DMS53 treated with DMSO at 0.1 percent for 48 hours (cell line): ENCODE data around the gene SOSTDC1.
A peak's percentile ranks its signal among the peaks of the same experiment; 100 is the strongest.
"Not testable (repeated sequence)": the region's sequence is repeated elsewhere in the genome, so short reads cannot be mapped to it uniquely, and the experiment has no call there.

Experiments used
- DNase-seq: peaks from one replicate; lab custom pipeline; 2025; ENCODE audit not compliant: unreplicated experiment; lab: John Stamatoyannopoulos, UW

The SOSTDC1 gene

DNA sequence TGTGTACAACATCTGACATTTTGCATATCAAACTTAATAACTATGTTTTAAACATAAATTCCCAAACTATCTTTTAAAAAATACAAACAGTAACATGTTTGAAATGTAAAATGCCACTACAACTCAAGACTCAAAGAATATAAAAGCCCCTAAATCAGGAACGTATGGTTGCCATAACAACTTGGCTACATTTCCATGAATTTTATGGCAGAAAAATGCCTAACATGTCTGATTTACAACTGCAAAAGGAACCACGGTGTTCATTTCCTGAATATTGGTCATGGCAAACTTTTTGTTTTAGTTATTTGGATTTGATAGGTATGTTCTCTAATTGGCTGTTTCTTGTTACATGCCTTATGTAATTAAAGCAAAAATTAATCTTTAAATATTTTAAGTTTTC, 2.0 kb downstream of the SOSTDC1 start:
- no peak for DNase-seq

DNA sequence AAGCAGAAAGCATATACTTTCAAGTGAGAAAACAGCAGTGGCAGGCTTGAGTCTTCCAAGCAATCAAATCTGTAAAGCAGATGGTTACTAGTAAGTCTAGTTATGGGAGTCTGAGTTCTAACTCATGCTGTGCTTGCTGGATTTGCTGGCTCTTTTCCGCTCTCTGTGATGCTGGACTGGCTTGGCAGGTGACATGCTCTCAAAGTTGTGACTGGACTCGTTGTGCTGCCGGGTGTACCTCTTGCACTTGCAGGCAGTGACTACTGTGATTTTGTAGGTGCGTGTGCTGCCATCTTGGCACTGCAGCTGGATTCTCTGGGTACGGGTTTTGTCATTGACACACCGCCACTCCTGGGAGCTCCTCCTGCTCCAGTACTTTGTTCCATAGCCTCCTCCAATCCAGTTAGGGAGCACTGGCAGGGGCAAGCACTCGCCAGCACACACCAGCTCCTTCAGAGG, 3.1 kb downstream of the SOSTDC1 start:
- DNase-seq, result no peak

DNA sequence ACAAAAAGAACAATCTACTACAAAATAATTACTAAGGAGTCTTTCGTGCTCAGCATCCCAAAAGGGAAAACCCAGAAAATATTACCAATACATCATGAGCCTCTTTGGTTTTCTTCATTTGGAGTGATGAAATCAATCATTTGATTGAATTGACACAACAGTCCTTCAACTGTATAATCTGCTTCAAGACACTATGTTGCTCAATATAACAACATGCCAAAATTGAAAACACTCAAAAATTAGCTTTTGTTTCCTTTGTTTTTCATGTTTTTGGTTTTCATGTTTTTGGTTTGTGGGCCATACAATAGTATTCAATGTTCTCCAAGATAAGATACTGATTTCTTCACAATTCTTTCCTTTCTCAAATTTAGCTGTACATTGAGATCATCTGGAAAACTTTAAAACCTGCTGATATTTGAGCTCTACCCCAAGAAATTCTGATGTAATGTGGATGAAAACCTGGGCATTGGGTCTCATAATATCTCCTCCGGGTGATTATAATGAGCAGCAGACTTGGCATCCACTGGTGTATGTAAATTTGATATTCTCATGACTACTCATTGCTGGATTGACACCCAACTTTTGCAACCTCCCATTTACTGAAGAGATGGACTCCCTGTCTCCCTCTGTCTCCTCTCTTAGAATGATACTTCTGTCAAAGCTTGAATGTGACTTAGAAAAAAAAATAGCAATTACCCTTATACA, 4.6 kb downstream of the SOSTDC1 start:
- no peak for DNase-seq

DNA sequence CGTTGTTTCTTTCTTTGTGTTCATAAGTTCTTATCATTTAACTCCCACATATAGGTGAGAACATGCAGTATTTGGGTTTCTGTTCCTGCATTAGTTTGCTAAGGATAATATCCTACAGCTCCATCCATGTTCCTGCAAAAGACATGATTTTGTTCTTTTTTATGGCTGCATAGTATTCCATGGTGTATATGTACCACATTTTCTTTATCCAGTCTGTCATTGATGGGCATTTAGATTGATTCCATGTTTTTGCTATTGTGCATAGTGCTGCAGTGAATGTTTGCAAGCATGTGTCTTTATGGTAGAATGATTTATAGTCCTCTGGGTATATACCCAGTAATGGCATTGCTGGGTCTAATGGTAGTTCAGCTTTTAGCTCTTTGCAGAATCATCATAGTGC, 9.2 kb downstream of the SOSTDC1 start:
- not testable (repeated sequence) for DNase-seq

DNA sequence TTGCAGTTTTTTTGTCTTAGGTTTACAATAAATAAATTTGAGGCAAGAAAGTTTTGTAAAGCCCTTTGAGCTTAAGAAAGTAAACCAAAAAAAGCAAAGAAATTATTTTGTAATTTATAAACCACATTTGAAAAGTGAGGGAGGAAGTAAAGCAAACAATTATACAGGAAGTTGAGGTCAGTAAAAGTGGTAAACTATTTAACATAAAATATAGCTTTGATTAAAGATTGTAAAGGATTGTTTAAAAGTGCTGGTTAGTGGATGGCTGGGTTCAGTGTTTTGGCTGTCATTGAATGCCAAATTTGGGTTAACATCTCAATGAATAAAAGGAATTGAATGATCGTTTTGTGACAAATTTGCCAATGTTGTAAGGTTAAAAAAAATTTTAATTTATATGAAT, 9.9 kb downstream of the SOSTDC1 start:
- no peak for DNase-seq

DNA sequence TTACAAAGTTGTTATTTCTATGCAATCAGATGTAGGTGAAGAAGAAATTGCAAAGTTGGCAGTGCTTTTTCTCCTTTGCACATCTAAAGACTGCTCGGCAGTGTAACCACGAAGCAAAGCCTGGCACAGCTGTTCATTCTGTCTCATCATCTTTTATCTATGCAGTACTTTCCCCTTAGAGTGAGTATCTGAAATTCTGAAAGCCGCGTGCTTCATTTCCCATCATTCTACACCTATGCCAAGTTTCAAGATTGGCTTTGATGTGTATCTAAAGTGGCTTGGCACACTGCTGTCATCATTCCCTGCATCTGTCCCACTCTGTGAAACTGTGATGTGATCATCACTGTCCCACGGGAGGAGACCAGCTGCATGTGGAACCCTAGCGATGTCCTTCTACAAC, 15.2 kb downstream of the SOSTDC1 start:
- DNase-seq, result no peak

DNA sequence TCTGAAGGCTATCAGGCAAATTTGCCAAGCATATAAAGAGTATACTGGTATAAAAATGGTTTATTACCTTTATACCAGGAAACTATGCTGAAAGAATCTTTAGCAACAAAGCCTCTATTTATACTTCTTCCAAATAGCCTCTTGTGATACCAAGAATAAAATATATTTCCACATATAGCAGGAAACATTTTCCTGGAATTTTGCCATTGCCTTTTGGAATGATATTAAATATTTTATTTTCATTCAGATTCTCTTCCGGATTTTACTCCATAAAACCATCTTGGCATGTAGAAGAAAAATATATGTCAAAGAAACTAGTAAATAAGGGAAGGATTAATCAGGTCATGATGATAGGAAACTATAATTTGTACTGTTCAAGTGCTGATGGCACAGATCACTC, 17.7 kb downstream of the SOSTDC1 start:
- no peak for DNase-seq

DNA sequence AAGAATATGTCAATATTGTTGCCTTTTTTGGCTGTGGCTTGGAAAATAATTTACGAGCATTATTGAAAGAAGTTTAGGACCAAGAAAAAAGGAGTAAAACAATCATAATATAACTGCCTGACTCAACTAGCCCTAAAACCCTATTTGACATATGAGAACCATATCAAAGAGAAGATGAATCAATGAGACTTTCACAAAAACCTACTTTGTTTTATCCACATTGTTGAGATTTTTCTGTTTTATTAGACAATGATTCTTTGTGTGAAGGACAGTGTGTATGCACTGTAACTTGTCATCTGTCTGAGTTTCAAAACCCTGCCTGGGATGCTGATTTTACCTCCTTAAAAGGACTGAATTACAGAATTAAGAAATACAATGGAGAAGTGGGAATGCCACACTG, 19.0 kb downstream of the SOSTDC1 start:
- no peak for DNase-seq

DNA sequence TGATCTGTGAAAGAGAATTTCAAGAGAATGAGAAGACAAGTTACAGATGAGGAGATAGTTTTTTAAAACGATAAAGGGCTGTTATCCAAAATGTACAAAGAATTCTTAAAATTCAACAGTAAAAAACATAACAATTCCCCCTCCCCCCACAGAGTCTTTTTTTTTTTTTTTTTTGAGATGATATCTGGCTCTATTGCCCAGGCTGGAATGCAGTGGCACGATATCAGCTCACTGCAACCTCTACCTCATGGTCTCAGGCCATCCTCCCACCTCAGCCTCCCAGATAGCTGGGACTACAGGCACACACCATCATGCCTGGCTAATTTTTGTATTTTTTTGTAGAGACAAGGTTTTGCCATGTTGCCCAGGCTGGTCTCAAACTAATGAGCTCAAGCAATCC, 21.7 kb downstream of the SOSTDC1 start:
- not testable (repeated sequence) for DNase-seq

DNA sequence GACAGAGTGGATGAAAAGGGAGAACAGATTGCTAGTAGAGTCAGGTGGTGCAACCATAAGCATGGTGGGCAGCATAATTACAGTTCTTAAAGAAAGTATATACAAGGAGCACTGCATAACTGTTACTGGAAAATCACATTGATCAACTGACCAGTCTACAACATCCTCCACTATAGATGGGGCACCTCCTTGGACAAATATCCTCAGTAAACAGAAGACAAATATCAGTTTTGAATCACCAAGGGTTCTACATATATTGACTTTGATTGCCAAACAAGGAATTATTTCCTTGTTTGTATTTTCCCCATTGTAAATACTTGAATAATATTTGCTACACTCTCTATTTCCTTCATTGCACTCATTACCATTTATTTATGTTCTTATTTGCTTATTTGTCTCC, 26.6 kb downstream of the SOSTDC1 start:
- DNase-seq, result peak; percentile 27

DNA sequence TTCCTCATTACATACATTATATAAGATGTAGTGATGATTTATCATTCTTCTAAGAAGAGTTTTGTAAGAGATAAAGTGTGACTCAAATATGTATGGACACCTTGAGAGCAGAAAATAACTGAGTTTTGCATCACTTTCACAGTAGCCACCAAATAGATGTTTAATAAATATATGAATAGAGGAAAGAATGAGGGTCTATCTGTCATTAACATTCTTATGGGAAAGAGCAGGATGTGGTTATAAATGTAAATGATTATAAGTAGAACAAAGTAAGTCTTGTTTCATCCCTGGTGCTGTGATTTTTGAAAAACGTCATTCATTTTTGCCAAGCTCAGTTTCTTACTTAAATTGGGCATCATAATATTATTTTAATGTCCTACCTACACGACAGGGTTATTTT, 29.2 kb downstream of the SOSTDC1 start:
- DNase-seq, result no peak

DNA sequence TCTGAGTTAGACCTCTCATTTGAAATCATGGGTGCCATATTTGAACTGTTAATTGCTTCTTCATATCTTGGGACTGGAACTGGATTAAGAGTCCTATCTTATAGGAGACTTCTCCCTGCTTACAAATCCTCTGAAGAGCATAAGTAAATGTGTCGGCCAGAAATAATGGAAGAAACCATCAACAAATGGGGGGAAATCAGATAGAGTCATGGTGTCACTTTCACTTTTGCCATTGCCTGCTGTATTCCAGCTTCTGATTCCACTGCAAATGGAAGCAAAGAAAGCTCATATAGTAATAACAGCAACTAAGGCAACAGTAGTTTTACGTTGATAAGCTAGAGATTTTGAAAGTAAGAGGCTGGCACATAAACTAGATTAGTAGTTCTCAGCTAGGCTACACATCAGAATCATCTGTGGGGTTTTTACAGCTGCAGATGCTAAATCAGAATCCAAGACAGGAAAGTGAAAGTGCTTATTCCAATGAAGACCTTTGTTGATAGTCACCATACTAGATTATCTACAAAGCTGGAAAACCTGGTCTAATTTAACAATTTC, 31.9 kb downstream of the SOSTDC1 start:
- DNase-seq, result no peak

DNA sequence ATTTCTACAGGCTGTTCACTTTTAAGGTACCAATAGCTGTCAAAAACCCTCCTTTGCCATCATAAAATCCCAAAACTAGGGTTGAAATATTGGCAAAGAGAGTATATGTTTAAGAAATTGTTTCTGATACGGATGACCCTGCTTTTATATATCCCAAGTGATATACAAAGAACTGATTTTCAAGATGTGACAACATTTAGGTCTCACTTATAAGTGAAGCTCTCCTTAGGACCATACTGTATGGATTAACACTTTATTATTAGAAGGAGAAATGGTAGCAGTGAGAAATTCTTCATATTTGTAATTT, 33.2 kb downstream of the SOSTDC1 start:
- no peak for DNase-seq

DNA sequence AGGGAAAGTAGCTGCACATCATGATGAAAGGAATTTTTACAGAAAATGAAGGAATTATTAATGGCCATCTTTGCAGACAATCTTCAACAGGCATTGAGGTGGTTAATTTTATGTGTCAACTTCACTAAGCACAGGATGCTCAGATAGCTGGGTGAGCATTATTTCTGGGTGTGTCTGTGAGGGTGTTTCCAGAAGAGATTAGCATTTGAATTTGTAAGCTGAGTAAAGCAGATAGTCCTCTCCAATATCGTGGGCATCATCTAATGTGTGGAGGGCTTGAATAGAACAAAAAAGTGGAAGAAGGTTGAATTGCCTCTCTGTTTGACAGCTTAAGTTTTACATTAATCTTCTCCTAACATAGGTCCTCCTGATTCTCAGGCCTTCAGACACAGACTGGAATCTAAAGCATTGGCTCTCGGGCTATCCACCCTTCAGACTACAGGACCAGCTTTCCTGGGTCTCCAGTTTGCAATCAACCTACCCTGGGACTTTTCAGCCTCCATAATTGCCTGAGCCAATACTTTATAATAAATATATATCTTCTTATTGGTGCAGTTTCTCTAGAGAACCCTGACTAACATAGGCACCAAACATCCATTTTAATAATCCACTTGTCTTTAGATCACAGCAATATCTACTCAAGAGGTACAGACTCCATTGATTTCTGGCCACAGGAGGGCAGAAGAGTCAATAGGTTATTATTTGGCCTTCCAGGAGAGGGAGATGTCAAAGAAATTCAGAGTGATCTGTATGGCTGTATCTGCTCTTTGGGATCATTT, 33.7 kb downstream of the SOSTDC1 start:
- DNase-seq, result peak; percentile 57

DNA sequence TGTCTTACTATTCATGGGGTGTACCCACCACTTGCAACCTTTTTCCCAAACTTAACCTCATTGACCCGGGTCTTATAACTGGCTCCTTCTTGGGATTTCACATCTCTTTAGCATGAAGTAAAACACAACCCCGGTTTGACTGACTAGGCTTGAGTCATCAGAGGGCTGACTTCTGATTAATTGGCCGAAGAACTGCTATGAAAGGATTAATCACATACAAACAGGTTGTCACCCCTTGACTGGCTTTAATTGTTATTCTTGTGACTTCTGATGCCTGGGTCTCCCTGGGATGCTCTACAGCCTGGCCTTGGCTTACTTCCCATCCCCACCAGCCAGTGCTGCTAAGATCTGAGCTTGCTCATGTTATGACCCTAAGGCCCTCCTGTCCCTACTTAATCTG, 35.4 kb downstream of the SOSTDC1 start:
- no peak for DNase-seq

DNA sequence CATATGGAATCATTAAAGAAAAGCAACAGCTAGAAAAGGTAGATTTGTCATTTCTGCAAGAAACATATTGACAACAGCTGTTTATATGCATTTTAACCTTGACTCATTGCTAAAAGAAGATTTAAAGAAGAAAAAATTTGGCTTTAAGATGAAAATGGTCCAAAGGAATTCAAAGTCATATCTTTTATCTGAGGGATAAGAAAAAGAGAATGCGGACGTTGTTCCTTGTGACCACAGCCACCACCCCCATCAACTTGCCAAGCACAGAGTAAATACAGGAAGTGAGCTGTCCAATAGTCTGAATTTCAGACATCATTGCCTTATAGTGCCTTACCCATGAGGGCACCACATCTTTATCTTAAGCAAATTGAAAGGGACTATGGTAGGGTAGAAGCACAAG, 36.9 kb downstream of the SOSTDC1 start:
- DNase-seq, result no peak

DNA sequence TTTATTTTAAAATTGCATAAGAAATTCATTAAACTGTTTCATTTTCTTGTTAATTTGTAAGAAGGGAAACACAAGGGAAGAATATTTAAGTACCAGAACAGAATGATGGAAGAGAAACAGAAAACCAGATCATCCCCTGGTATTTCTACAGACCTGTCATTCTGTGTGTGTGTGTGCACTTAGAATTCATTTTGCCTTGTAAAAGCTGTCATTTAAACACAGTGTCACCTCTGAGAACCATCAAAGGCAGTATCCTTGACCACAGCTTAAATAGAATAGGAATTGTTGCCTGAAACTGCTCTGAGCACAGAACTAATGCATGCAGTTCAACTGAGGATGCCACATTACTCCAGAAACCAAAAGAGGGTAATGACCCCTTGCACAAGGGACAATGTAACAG, 37.4 kb downstream of the SOSTDC1 start:
- no peak for DNase-seq

DNA sequence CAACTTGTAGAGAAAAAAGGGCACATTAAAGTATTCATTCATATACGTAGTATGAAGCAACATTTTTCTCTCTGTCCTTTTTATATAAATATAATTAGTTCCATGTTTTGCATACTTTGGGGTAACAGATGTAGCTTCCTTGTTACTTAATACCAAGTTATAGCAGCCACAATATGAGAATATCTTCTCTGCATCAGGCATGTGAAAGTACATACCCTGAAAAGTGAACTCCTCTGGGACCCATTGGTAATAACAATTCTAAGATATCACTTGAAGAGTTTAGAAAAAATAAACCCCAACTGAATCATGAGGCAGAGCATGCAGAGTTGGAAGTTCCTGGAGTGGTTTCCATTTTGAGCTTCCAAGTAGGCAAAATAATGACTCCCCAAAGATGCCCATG, 41.8 kb downstream of the SOSTDC1 start:
- DNase-seq, result no peak

DNA sequence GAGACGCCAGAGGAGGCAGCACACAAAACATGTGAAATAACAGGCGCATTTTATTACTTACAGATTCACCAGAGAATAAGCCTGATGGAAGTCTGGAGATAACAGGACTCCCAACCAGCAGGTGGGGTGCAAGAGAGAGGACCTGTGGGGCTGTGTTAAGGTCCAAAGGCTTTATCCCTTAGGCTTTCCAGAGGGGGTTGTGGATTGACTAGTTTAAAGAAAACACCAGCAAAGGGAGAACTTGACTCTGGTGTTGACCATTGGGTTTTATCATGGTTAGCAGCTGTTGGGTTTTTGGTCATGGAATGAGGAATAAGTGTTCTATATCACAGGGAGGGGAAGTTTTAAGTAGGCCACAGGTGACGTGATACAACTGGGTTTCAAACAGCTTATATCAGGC, 42.6 kb downstream of the SOSTDC1 start:
- no peak for DNase-seq

DNA sequence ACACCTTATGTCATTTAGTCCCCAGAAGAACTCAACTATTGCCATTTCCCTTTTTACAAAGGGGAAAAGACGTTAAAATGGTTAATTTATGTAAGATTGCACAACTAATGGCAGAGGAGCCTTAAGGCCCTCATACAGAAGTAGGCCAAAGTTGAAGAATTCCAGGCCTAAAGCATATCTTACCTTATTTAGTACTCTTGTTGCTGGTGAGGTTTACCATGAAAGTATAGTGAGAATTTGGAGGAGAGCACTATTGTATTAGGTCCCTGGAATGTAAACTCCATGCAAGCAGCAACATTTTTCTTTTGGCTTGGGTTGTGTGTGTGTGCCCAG, 43.5 kb downstream of the SOSTDC1 start:
- no peak for DNase-seq

DNA sequence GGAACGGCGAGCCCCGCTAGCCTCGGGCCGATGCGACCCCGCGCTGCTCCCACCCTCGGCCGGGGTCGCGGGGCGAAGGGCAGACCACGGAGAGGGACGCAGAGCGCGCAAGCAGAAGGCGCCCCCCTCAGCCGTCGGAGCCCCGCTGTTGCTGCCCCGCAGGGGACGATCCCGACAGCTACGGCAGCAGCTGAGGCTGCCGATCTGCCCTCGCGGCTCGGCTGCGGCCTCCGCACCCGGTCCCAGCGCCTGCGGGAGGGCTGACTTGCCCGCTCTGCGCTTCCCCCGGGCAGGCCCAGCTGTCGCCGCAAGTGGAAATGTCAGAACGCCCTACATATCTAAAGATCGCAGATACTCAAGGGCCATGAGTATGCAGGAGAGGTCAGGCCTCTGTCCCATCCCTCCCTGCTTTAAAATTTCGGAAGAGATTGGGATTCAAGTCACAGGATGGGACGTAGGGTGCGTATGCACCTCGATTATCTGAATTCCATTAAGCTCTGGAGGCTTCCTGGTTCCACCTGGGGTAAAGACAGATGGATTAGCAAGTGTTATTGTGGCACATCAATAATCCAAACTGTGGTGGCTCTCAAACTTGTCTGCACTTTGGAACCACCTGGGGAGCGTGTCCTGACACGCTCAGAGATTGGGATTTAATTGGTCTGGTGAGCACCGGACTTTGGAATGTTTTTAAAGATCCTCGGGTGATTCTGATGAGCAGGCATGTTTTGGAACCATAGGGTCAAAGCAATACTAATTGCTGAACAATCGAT, 44.0 kb downstream of the SOSTDC1 start, which contains the start of gene CRPPA:
CRPPA (minus strand) TSS at position 206 of the 770 bp plus-strand sequence. CDS start 216 bp downstream, outside the sequence.
- DNase-seq, result peak; percentile 11
